ENCODE measurements around the gene ERBB3. TPM values are rescaled to one million over a fixed set of nuclear protein-coding genes. Genes with fewer than 3 reads are reported as not detected.

Gene ERBB3
- total RNA-seq, 1 experiment from 2014 or later, result 64.3 TPM

DNA sequence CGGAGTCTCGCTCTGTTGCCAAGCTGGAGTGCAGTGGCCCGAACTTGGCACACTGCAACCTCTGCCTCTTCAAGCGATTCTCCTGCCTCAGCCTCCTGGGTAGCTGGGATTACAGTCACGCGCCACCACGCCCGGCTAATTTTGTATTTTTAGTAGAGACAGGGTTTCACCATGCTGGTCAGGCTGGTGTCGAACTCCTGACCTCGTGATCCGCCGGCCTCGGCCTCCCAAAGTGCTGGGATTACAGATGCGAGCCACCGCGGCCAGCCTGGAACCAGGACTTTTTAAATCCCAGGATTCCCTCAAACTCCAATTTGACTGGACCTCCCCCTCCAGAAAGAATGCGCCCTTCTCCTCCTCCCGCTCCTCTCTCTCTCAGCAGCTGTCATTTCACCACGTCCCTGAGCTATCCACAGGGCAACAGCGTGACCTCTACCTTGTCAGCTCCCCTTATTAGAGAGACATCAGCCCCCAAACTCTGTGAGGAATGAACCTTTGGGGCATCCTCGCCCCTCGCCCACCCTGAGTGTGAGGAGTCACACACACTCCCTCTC lies 50.1 kb downstream of the ERBB3 start (continued):
- TF ChIP-seq, protein P1, sequence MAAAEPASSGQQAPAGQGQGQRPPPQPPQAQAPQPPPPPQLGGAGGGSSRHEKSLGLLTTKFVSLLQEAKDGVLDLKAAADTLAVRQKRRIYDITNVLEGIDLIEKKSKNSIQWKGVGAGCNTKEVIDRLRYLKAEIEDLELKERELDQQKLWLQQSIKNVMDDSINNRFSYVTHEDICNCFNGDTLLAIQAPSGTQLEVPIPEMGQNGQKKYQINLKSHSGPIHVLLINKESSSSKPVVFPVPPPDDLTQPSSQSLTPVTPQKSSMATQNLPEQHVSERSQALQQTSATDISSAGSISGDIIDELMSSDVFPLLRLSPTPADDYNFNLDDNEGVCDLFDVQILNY (CRISPR knock-in tag; IDR thresholded peaks at IDR 0.05), result no peak
- TF ChIP-seq JAZF1 (CRISPR knock-in tag; IDR thresholded peaks at IDR 0.05) (no peak), IRF2 (CRISPR knock-in tag; IDR thresholded peaks at IDR 0.05; ENCODE audit: borderline replicate concordance, low read depth) (no peak)

DNA sequence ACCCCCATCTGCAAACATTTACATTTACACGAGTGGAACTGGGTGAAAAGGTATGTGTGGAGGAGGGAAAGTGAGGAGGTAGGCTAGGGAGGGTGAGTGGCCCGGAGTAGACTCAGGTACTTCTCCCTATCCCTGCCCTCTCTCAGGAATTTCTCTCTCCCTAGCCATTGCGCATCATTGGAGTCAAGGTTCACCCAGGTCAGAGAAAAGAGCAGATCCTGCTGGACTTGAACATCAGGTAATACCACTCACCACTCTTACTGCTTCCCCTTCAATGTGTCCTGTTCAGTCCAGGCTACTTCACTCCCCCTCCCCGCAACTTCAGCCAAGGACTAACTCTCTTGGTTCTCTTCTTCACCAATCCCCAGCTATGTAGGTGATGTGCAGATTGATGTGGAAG lies 50.9 kb downstream of the ERBB3 start:
- Mint-ChIP-seq H3K4me1 (peaks cover 29% of the 10 kb centered on the region), H3K9me3 (no peaks in the 10 kb centered on the region), H3K27me3 (ENCODE audit: low read depth) (no peaks in the 10 kb centered on the region; the same call in 1 of the 2 replicates), H3K4me3 (peak overlapping the region; percentile 98; the same call in 1 of the 2 replicates), H3K27ac (no peak overlapping the region; the same call in 1 of the 2 replicates), H3K36me3 (peaks cover 46% of the 10 kb centered on the region)
- TF ChIP-seq NR3C1 (CRISPR knock-in tag; conservative IDR thresholded peaks at IDR 0.05; ENCODE audit: low read depth), result no peak
- no peak for TF ChIP-seq NFE2L1 (CRISPR knock-in tag; IDR thresholded peaks at IDR 0.05)
- TF ChIP-seq, protein P2, sequence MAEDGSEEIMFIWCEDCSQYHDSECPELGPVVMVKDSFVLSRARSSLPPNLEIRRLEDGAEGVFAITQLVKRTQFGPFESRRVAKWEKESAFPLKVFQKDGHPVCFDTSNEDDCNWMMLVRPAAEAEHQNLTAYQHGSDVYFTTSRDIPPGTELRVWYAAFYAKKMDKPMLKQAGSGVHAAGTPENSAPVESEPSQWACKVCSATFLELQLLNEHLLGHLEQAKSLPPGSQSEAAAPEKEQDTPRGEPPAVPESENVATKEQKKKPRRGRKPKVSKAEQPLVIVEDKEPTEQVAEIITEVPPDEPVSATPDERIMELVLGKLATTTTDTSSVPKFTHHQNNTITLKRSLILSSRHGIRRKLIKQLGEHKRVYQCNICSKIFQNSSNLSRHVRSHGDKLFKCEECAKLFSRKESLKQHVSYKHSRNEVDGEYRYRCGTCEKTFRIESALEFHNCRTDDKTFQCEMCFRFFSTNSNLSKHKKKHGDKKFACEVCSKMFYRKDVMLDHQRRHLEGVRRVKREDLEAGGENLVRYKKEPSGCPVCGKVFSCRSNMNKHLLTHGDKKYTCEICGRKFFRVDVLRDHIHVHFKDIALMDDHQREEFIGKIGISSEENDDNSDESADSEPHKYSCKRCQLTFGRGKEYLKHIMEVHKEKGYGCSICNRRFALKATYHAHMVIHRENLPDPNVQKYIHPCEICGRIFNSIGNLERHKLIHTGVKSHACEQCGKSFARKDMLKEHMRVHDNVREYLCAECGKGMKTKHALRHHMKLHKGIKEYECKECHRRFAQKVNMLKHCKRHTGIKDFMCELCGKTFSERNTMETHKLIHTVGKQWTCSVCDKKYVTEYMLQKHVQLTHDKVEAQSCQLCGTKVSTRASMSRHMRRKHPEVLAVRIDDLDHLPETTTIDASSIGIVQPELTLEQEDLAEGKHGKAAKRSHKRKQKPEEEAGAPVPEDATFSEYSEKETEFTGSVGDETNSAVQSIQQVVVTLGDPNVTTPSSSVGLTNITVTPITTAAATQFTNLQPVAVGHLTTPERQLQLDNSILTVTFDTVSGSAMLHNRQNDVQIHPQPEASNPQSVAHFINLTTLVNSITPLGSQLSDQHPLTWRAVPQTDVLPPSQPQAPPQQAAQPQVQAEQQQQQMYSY (CRISPR knock-in tag; IDR thresholded peaks at IDR 0.05), result no peak
- TF ChIP-seq, protein P3, sequence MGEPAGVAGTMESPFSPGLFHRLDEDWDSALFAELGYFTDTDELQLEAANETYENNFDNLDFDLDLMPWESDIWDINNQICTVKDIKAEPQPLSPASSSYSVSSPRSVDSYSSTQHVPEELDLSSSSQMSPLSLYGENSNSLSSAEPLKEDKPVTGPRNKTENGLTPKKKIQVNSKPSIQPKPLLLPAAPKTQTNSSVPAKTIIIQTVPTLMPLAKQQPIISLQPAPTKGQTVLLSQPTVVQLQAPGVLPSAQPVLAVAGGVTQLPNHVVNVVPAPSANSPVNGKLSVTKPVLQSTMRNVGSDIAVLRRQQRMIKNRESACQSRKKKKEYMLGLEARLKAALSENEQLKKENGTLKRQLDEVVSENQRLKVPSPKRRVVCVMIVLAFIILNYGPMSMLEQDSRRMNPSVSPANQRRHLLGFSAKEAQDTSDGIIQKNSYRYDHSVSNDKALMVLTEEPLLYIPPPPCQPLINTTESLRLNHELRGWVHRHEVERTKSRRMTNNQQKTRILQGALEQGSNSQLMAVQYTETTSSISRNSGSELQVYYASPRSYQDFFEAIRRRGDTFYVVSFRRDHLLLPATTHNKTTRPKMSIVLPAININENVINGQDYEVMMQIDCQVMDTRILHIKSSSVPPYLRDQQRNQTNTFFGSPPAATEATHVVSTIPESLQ (CRISPR knock-in tag; IDR thresholded peaks at IDR 0.05), result no peak
- TF ChIP-seq MYBL2 (CRISPR knock-in tag; IDR thresholded peaks at IDR 0.05), result no peak
- TF ChIP-seq, protein P4, sequence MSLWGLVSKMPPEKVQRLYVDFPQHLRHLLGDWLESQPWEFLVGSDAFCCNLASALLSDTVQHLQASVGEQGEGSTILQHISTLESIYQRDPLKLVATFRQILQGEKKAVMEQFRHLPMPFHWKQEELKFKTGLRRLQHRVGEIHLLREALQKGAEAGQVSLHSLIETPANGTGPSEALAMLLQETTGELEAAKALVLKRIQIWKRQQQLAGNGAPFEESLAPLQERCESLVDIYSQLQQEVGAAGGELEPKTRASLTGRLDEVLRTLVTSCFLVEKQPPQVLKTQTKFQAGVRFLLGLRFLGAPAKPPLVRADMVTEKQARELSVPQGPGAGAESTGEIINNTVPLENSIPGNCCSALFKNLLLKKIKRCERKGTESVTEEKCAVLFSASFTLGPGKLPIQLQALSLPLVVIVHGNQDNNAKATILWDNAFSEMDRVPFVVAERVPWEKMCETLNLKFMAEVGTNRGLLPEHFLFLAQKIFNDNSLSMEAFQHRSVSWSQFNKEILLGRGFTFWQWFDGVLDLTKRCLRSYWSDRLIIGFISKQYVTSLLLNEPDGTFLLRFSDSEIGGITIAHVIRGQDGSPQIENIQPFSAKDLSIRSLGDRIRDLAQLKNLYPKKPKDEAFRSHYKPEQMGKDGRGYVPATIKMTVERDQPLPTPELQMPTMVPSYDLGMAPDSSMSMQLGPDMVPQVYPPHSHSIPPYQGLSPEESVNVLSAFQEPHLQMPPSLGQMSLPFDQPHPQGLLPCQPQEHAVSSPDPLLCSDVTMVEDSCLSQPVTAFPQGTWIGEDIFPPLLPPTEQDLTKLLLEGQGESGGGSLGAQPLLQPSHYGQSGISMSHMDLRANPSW (CRISPR knock-in tag; conservative IDR thresholded peaks at IDR 0.05; ENCODE audit: low read depth), result no peak
- TF ChIP-seq, protein P5, sequence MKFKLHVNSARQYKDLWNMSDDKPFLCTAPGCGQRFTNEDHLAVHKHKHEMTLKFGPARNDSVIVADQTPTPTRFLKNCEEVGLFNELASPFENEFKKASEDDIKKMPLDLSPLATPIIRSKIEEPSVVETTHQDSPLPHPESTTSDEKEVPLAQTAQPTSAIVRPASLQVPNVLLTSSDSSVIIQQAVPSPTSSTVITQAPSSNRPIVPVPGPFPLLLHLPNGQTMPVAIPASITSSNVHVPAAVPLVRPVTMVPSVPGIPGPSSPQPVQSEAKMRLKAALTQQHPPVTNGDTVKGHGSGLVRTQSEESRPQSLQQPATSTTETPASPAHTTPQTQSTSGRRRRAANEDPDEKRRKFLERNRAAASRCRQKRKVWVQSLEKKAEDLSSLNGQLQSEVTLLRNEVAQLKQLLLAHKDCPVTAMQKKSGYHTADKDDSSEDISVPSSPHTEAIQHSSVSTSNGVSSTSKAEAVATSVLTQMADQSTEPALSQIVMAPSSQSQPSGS (CRISPR knock-in tag; IDR thresholded peaks at IDR 0.05; ENCODE audit: borderline replicate concordance, low read depth), result no peak
- TF ChIP-seq, protein P6, sequence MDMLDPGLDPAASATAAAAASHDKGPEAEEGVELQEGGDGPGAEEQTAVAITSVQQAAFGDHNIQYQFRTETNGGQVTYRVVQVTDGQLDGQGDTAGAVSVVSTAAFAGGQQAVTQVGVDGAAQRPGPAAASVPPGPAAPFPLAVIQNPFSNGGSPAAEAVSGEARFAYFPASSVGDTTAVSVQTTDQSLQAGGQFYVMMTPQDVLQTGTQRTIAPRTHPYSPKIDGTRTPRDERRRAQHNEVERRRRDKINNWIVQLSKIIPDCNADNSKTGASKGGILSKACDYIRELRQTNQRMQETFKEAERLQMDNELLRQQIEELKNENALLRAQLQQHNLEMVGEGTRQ (CRISPR knock-in tag; IDR thresholded peaks at IDR 0.05), result no peak
- no peak for TF ChIP-seq NR1H2 (CRISPR knock-in tag; IDR thresholded peaks at IDR 0.05)
- no peak for TF ChIP-seq ZNF263 (CRISPR knock-in tag; IDR thresholded peaks at IDR 0.05; ENCODE audit: low read depth)
- TF ChIP-seq, protein P7, sequence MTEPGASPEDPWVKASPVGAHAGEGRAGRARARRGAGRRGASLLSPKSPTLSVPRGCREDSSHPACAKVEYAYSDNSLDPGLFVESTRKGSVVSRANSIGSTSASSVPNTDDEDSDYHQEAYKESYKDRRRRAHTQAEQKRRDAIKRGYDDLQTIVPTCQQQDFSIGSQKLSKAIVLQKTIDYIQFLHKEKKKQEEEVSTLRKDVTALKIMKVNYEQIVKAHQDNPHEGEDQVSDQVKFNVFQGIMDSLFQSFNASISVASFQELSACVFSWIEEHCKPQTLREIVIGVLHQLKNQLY (CRISPR knock-in tag; IDR thresholded peaks at IDR 0.05), result no peak
- TF ChIP-seq HMGA2 (CRISPR knock-in tag; IDR thresholded peaks at IDR 0.05), result no peak
- TF ChIP-seq, protein P8, sequence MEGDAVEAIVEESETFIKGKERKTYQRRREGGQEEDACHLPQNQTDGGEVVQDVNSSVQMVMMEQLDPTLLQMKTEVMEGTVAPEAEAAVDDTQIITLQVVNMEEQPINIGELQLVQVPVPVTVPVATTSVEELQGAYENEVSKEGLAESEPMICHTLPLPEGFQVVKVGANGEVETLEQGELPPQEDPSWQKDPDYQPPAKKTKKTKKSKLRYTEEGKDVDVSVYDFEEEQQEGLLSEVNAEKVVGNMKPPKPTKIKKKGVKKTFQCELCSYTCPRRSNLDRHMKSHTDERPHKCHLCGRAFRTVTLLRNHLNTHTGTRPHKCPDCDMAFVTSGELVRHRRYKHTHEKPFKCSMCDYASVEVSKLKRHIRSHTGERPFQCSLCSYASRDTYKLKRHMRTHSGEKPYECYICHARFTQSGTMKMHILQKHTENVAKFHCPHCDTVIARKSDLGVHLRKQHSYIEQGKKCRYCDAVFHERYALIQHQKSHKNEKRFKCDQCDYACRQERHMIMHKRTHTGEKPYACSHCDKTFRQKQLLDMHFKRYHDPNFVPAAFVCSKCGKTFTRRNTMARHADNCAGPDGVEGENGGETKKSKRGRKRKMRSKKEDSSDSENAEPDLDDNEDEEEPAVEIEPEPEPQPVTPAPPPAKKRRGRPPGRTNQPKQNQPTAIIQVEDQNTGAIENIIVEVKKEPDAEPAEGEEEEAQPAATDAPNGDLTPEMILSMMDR (IDR thresholded peaks at IDR 0.05), result no peak
- TF ChIP-seq, protein P9, sequence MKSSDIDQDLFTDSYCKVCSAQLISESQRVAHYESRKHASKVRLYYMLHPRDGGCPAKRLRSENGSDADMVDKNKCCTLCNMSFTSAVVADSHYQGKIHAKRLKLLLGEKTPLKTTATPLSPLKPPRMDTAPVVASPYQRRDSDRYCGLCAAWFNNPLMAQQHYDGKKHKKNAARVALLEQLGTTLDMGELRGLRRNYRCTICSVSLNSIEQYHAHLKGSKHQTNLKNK (CRISPR knock-in tag; IDR thresholded peaks at IDR 0.05), result no peak
- DNase-seq (ENCODE audit: low spot score), result no peak
- ATAC-seq, result no peak
- ChIA-PET POLR2A (interaction anchor here (5.3 kb wide), 1 partner anchor 30 kb away, joined by 104 read pairs; the partner anchor contains the start of gene MYL6), CTCF (no interaction called here)
